ENCODE measurements around the gene RNF7. TPM values are rescaled to one million over a fixed set of nuclear protein-coding genes. Genes with fewer than 3 reads are reported as not detected.

RNF7 gene
- total RNA-seq, 6 experiments from 2014 or later: 135 to 170 (median 139) TPM

GRCh38 chr3:141796081-141796888 is 58.2 kb downstream of the RNF7 start:
- no peak for TF ChIP-seq CTCF (IDR thresholded peaks at IDR 0.05)
- DNase-seq: peak; percentile 6
- peaks cover 5% of the 10 kb centered on the region; the same call in 1 of the 2 replicates for H3K4me1 Mint-ChIP-seq (ENCODE audit: low read depth)
- peaks cover 18% of the 10 kb centered on the region for H3K27me3 Mint-ChIP-seq (ENCODE audit: insufficient read depth)
- no peak overlapping the region for H3K27ac Mint-ChIP-seq
- no peaks in the 10 kb centered on the region for H3K36me3 Mint-ChIP-seq (ENCODE audit: low read depth)
- H3K9me3 Mint-ChIP-seq: peaks cover 7% of the 10 kb centered on the region
- H3K4me3 Mint-ChIP-seq: no peak overlapping the region

Other genes starting within 250 kb of the RNF7 start
- gene GRK7, start 25.1 kb downstream of the RNF7 start, total RNA-seq (2021; fragmentation: NEBNext Ultra II Directional; extraction: Animal tissue kit (Norgen Biotek cat#: 25700)): not detected
- 100 to 1,000 TPM; 219 to 273 (median 247) TPM for gene ATP1B3, start 138.3 kb downstream of the RNF7 start, total RNA-seq (2021; fragmentation: NEBNext Ultra II Directional; extraction: Animal tissue kit (Norgen Biotek cat#: 25700))

Data from HFFc6 (cell line).